GM10266 (cell line): Measurements from ENCODE around the gene POC5.

ENCODE experiments used
- DNase-seq: peaks from one replicate; pipeline ENCODE4 v3.0.0; 2012; ENCODE audit errors: extremely low spot score
- TF ChIP-seq, protein P1 (sequence below): IDR thresholded peaks from 2 replicates; pipeline ENCODE4 v1.5.1; 2012; ENCODE audit warnings: mild to moderate bottlenecking, low read depth; ENCODE audit not compliant: control insufficient read depth, insufficient read depth; ENCODE audit errors: missing control alignments

The POC5 gene

DNA sequence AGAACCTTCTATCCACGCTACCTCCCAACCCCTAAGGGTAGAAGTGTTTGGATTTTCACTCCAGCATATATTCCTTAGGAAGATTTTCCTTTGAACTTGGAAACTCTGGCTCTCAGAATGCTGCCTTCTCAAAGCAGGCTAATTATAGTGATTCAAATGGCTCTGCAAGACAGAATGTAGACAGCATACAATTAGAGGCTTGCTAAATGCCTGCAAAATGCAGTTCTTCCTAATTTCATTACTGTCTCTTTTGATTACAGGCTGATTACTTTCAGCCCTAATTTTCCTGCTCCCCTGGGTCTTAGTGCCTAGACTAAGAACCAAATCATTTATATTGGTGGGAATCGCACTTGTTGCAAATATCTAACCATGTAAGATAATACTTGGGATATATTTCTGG lies 55.2 kb downstream of the POC5 start:
- TF ChIP-seq, protein P1, sequence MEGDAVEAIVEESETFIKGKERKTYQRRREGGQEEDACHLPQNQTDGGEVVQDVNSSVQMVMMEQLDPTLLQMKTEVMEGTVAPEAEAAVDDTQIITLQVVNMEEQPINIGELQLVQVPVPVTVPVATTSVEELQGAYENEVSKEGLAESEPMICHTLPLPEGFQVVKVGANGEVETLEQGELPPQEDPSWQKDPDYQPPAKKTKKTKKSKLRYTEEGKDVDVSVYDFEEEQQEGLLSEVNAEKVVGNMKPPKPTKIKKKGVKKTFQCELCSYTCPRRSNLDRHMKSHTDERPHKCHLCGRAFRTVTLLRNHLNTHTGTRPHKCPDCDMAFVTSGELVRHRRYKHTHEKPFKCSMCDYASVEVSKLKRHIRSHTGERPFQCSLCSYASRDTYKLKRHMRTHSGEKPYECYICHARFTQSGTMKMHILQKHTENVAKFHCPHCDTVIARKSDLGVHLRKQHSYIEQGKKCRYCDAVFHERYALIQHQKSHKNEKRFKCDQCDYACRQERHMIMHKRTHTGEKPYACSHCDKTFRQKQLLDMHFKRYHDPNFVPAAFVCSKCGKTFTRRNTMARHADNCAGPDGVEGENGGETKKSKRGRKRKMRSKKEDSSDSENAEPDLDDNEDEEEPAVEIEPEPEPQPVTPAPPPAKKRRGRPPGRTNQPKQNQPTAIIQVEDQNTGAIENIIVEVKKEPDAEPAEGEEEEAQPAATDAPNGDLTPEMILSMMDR: no peak
- no peak for DNase-seq

DNA sequence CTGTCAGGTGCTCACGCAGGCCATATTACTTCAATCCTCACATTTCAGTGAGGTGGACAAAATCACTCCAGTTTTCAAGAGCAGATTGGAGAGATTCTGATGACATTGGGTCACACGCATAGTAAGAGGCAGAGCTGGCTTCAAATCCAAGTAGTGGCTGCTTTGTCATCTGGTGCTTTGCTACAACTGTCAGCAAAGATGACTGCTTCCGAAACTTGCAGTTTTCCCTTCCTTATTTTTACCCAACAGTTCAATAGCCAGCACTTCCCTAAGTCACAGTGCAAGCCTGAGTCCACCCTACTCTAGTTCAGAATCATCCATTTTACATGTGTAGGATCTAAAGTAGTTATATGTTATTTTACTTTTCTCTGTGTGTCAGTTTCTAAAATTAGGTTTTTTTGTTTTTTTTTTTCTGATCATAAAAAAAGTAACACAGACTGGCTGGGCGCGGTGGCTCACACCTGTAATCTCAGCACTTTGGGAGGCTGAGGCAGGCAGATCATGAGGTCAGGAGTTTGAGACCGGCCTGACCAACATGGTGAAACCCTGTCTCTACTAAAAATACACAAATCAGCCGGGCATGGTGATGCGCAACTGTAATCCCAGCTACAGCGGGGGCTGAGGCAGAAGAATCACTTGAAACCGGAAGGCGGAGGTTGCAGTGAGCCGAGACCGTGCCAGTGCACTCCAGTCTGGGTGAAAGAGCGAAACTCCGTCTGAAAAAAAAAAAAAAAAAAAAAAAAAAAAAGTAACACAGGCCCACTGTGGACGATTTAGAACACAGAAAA lies 56.4 kb downstream of the POC5 start:
- TF ChIP-seq, protein P1: no peak
- DNase-seq: no peak

DNA sequence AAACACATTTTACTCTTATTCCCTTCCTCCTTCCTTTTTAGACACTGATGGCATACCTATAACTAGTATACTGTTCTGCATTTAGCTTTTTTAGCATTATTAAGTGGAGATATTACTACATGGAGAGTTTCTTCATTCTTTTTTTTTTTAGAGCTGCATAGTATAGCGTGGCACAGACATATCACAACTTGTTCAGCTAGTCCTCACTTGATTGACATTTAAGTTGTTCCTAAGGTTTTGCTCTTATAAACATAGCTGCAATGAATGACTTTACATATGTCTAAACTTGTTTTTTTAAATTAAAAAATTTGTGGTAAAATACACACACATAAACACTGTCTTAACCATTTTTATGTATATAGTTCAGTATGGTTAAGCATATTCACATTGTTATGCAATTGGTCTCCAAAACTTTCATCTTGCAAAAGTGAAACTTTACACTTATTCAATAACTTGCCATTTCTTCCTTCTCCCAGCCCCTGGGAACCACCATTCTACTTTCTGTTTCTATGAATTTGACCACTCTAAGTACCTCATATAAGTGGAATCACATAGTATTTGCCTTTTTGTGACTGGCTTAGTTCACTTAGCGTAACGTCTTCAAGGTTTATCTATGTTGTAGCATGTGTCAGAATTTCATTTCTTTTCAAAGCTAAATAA lies 57.3 kb downstream of the POC5 start:
- no peak for DNase-seq
- TF ChIP-seq, protein P1: no peak

DNA sequence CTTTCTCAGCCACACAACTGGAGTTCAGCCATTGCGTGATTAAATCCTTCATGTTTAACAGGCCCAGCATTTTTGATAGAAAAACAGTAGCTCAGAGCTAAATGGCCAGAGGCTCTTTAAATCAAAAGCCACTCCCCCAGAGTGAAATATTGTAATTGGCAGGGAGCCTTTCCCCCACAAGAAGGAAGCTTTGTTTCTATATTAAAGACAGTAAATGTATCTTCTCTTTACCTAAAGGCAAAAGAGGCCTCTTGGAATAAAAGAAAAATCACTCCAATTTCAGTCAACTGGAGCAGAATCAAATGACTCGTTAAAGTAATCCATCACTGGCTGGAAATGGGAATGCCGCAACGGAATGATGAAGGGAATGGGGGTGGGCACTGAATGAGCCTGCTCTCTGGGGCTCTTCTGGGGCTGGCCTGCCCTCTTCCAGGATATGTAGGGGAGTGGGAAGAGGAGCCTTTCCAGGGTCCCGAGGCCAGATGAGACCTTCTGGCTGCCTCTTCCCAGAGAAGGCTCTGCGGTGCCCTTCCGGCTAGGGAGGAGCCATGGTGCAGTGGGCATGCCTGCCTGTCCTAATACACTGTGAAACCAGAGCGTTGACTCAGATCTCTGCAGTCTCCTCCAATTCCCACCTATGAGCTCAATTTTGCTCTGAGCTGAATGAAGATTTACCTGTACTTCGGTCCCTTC lies 60.8 kb downstream of the POC5 start:
- TF ChIP-seq, protein P1: no peak
- DNase-seq: no peak

DNA sequence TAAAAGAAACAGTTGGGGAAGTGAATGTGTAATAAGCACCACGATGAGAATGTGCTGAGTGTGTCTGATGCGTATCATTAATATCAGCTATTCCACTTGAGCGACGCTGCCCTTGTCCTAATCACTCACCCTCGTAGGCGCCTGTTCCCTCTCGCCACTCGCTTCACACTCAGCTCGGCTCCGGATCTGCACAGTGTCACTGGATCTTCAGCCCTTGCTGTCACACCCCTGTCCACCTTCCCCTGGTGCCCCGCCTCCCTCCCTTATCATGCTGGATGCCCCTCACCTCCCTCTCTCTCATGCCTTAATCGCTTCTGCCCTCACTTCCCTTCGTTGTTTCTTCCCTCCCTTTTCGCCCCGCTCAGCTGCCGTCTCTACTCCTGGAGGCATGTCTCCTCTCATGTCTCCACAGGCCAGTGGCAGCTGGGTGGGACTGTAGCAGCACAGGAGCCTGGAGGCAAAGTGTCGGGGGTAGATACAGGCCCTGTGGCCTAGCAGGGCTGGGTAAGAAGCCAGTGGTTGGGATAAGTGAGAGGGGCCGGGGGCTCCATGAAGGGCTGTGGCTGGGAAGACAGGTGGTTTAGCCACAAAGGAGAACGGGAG lies 62.4 kb downstream of the POC5 start:
- DNase-seq: no peak
- TF ChIP-seq, protein P1: no peak

DNA sequence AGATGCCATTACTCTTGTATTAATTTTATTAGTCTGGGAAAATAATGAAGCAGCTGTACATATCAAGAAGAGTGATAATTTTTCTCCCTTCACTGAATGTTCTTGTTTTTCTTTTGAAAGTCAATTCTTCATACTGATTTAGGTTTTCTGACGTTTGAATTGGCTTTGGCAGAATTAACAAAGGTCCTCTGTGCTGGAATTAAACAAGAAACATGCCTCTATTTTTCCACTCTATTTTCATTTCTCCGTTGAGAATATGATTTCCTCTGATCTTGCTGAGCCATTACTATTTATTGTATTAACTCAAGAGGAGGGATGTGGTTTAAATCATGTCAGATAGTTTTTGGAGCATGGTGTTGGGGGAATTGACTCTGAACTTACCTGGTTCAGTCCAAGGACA lies 63.7 kb downstream of the POC5 start:
- DNase-seq: no peak
- TF ChIP-seq, protein P1: no peak
